Activated CD8-positive, alpha-beta memory T cell treated with anti-CD3 and anti-CD28 coated beads, Interleukin-2, amount 50 U/mL, for 24 hours (primary cell): ENCODE measurements around the gene ILDR1.

Experiments
- DNase-seq: peaks from one replicate; pipeline ENCODE4 v3.0.0-alpha.2; 2020; ENCODE audit errors: extremely low read depth

Gene ILDR1

DNA sequence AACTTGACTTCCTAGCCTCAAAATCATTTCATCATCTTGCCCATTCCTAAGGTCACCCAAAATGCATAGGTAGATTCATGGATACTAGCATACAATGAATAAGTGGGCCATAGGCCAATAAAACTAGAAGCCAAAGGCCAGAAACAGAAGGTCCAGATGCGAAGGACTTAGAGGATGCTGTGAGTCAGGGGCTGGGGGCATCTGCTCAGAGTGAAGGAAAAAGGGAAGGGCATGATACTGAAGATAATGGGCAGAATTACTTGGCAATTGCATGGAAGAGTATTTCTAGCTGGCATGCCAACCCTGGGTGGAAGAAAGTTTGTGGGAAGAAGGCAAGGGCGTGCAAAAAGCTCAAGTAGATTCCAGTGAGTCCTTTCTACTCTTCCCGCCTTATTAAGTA, 27.5 kb downstream of the ILDR1 start:
- no peak for DNase-seq

DNA sequence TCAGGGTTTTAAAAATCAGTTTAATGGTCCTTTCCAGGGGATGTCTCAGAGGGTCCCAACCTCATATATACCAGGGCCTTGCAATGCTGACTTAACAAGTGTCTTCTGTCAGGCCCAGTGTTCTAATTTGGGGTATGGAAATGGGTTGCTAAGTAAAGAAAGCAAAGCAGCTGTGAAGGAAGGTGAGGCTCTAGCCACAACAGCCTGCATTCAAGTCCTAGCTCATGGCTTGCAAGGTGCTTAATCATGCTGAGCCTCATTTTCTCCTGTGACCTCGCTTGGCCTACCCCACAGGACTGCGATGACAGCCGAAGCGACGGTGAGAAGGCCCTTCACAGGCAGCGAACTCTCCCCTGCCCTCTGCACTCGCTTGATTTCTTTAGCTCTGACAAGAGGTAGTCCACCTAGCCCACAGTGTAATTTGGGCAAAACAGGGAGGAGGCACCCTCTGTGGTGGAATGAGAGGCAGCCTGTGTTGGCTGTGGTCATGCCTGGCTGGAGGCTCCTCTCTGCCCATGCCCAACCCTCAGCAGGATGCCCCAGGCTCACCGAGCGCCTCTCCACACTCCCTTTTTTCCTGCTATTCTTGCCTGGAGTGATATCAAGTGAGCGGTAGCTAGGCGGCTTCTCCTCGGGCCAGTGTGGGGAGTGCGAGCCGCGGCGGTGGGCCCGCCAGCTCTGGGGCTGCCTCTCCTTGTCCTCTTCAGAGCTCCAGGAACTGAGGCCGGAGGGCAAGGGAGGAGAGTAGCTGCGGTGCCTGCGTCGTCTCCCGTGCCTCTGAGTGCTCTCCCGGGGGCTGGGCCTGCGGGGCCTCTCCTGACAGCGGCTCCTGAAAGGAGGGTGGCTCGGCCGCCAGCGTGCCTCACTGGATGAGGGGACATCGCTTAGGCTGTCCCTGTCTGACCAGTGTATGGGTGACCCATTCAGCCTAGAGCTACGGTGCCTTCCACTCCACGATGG, 29.2 kb downstream of the ILDR1 start:
- DNase-seq = no peak

DNA sequence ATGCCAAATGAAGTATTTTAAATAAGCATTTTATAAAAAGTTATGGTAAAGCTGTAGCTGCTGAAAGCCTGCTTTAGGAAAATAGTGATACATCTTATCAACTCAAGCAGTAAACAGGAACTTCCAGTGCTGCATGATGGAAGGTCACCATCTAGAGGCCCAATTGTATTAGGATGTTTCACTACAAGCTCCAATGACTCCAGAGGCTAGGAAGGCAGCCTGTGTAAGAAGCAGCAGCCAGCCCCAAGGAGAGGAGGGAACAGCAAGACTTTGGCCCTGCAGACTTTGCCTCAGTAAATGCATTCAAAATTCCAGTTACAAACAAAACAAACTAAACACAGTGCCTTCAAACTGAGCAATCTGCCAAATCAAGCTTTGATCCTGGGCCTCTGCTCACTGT, 32.1 kb downstream of the ILDR1 start:
- DNase-seq = no peak

DNA sequence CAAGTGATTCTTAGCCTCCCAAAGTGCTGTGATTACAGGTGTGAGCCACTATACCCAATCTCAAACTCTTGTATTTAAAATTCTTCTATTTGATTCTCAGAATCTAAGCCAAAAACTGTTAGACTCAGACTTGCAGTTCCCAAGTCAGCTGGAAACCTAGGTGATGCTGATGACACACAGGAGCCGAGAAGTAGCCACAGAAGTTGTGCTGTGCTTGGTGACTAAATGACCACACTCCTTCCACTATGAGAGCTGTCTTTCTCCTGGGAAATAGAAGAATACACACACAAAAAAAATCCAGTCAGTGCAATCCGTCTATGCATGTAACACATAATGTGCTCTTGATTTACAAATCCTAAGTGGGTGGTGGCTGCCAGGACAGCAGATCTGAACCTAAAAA, 33.9 kb downstream of the ILDR1 start:
- no peak for DNase-seq

DNA sequence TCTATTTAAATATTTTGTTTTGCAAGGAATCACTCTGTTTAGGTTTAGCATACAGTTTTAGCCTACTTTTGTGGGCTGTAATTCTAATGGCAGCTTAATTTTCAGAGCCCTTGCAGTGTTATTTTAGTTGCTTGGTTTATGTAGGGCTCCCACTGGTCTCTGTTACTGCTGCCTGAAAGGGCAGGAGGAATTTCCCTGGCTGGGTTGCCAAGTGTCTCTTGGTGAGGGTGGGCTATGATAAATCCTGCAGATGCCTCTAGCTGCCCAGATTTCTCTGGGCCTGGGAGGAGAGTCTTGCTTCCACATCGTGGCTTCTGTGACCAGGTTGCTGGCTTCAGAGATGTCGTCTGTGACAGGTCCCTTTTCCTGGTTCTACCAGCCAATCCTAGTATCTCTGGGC, 36.2 kb downstream of the ILDR1 start:
- no peak for DNase-seq

DNA sequence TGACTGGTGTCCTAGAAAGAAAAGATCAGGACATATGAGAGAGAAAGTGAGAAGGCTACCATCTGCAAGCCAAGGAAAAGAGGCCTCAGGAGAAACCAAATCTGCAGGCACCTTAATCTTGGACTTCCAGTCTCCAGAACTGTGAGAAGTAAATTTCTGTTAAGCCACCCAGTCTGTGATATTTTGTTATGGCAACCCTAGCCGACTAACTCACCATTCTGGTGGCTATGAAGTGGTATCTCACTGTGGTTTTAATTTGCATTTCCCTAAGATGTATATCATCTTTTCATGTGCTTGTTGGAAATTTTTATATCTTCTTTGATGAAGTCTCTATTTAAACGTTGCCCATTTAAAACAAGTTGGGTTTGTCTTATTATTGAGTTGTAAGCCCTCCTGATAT, 40.6 kb downstream of the ILDR1 start:
- no peak for DNase-seq

DNA sequence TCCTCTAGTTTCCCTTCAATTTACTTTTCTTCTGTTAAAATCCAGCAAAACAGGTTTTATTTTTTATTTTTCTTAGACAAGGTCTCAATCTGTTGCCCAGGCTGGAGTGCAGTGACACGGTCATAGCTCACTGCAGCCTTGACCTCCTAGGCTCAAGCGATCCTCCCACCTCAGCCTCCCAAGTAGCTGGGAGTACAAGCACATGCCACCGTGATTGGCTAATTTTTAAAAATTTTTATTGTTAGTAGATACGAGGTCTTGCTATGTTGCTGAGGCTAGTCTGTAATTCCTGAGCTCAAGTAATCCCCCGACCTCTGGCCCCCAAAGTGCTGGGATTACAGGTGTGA, 41.6 kb downstream of the ILDR1 start:
- DNase-seq = no peak

DNA sequence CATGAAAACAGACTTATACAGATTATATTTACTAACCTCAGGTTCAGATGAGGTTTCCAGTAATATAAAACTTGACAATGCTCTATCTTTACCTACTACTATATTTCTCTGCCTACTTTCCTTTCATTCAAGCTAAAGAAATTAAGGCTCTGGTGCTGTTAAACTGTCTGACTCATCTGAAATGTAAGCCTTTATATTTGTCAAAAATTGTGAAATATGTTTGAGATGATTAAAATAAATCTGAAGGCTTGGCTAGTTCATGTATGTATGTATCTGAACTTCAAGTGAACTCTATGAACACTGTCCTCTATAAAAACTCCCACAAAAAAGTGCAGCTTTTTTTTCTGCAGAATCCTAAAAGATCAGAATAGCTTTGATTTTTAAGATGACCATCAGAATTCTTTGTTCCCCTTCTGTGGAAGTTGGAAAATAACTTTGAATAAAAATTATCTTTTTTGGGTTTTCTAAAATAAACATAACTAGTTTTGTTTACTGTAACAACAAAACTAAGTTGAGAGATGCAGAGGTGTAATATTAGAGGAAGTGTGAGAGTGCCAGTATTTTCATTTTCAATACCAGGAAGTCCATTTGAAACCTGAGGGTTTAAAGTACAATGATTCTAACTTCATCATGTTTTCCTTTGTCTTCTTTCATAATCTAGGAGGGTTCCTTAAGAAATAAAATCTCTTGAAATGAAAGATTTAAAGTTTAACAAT, 42.2 kb downstream of the ILDR1 start:
- DNase-seq = no peak

DNA sequence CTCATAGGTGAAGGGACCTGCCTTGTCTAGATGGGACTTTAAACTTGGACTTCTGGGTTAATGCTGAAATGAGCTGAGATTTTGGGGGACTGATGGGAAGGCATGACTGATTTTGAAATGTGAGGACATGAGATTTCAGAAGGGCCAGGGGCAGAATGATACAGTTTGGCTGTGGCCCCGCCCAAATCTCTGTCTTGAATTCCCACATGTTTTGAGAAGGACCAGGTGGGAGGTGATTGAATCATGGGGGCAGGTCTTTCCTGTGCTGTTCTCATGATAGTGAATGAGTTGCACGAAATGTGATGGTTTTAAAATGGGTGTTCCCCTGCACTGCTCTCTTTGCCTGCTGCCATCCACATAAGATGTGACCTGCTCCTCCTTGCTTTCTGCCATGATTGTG, 42.8 kb downstream of the ILDR1 start:
- no peak for DNase-seq

GRCh38 chr3:121976727-121977126, 45.3 kb downstream of the ILDR1 start:
- no peak for DNase-seq

DNA sequence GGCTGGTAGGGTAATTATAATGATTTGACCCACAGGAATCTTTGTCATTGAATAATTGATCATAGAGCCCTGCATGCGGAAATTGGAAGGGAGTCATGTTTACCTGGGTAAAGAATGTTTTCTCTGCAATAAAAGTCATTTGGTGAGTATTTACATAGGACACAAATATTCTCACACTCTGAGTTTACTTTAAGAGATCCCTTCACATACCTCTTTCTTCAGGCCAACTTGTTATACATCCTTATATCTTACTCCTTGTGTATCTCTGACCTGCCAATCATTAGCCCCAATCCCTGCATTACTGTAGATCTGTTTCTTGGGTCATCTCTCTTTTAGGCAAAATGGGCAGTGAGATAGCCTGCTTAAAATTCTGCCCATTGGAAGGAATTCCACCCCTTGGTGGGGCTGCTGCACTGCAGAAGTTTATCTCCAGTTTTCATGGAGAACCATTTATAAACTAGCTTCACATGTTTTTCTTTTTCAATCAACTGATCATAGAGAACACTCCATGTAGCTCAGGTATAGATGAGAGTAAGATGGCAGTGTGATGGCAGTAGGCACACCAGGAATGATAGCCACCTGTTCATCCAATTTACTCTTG, 46.2 kb downstream of the ILDR1 start:
- no peak for DNase-seq

- no peak for DNase-seq
Observed at GRCh38 chr3:121974601-121975111, 47.4 kb downstream of the ILDR1 start.

DNA sequence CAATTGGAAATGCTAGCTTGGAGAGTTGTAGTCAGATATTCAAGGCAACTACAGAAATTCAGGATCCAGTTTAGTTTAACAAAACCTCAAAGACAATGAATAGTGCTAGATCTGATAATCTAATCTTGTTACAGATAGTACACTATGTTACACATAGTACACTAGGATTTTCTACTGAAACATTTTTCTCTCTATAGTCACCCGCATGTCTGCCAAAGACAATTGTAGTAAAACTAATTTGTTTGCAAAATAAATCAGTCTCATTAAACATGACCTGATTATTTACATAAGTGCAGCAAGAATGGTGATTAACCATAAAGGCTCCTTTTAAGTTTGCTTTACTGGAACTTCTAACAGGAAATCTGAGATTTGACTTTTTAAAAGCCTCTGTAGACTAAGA, 52.0 kb downstream of the ILDR1 start:
- DNase-seq = no peak

GRCh38 chr3:121969631-121970030, 52.4 kb downstream of the ILDR1 start:
- no peak for DNase-seq

GRCh38 chr3:121963608-121964007, 58.4 kb downstream of the ILDR1 start:
- DNase-seq = no peak

DNA sequence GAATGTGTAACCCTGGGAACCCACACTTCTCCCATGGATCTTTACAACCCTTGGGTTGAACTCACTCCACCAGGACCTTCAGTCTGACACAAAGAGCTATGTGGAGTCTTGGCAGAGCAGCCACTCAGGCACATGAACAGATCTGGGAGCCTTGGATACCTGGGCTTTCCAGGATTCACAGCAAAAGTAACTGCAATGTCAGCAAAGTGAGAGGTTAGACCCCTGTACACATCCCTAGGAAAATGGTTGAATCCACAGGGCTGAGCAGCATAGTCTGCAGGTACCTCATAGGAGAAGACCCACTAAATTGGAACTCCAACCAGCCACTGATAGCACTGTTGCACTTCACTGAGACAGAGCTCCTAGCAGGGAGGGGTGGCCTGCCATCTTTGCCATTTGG, 59.6 kb downstream of the ILDR1 start:
- DNase-seq = no peak

- no peak for DNase-seq
Observed at GRCh38 chr3:121961283-121961682, 60.8 kb downstream of the ILDR1 start.

DNA sequence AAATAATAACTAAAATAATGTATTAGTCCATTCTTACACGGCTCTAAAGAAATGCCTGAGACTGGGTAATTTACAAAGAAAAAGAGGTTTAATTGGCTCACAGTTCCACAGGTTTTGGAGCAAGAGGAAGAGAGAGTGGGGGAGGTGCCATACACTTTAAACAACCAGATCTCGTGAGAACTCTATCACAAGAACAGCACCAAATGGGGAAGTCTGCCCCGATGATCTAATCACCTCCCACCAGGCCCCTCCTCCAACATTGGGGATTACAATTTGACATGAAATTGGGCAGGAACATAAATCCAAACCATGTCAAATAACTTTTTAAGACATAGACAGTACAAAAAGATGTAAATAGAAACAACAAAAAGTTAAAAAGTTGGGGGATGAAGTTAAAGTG, 63.2 kb downstream of the ILDR1 start:
- no peak for DNase-seq

DNA sequence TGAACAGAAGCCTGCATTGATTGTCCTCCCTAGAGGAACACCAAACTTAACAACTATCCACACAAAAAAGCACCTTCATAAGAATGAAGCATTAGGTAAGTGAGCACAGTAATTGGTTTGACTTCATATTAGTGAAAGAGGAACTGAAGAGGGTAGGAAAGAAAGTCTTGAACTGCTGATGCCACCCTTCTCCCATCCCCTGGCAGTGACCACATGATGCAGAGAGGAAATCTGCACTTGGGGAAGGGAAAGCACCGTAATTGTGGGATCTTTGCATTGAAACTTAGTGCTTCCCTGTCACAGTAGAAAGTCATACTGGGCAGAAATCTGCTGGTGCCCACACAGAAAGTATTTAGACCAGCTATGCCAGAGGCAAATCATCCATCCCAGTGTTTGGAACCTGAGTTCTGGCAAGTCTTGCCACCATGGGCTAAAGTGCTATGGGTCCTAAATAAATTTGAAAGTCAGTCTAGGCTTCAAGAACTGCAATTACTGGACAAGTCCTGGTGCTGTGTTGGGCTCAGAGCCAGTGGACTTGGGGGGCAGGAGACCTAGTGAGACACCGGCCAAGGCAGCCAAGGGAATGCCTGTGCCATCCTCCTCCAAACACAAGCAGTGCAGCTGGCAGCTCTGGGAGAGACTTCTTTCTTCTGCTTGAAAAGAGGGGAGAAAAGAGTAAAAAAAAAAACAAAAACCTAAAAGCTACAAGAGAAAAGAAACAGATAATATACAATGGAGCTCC, 64.2 kb downstream of the ILDR1 start:
- no peak for DNase-seq

DNA sequence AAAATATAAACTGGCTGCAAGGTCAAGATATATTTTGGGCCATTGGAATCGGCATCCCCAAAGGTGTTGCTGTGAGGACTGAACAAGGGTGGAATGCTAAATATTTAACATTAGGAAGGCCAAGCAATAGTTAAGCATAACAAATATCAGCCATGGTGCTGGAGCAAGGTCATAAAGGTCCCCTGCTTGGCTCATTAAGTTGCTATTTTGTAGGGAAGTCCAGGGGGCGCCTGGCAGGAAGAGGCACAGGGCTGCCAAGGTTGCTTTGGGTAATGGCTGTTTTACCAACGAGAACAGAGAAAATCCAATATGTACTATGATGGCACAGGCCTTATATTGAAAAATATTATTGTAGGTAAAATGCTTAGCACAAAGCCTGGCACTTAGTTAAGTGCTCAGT, 65.7 kb downstream of the ILDR1 start:
- DNase-seq = no peak

- no peak for DNase-seq
Observed at GRCh38 chr3:121951291-121951919, 70.6 kb downstream of the ILDR1 start.
